K562 (cell line): ENCODE measurements around the gene KRT85. TPM values are rescaled to one million over a fixed set of nuclear protein-coding genes. Genes with fewer than 3 reads are reported as not detected.

Experiments used
- ATAC-seq: fragments of 200-7000 bp; cut with Tn5 transposase; 3 replicates; pipeline ENCODE4 v1.9.1; 2020; ENCODE audit warnings: moderate library complexity
- BruUV-seq: library from RNA; stranded (reverse); fragments of 400-500 nt; replicated peaks from 2 replicates; lab custom pipeline; 2021; lab: Mats Ljungman, UMichigan
- CTCF ChIA-PET: fragments of 300-600 bp; formaldehyde crosslinking; extraction: SDS; loops from one replicate; lab custom pipeline; 2021; ENCODE audit warnings: low intra/inter-chr PET ratio; lab: Yijun Ruan, JAX
- POLR2A ChIA-PET: fragments of 300-600, 350-650 bp; sonication (Branson Sonifier 250); formaldehyde crosslinking; extraction: SDS; loops from one replicate; lab custom pipeline; 2021; ENCODE audit warnings: antibody characterized with exemption, inconsistent platforms; lab: Yijun Ruan, JAX
- DNase-seq, 4 experiments: peaks; one replicate each; pipeline versions ENCODE4 v3.0.0 to v3.0.0-alpha.2; 2011 to 2018; ENCODE audit warnings: low spot score in 3 of 4, mixed read lengths in 3 of 4; ENCODE audit errors: extremely low read depth in 1 of 4
- FAIRE-seq: peaks from 2 replicates; lab custom pipeline; 2011; peaks lifted over from hg19 to GRCh38; lab: Jason Lieb, UNC
- H2AFZ ChIP-seq: 2 replicates; pipeline ENCODE4 v1.6.0; 2011; ENCODE audit warnings: low read depth, low read length, control low read depth, inconsistent platforms
- H3K27ac ChIP-seq: fragments of 200-600 bp; 3 replicates; pipeline ENCODE4 v1.8.0; 2011; ENCODE audit warnings: low read depth, mild to moderate bottlenecking, control low read depth, inconsistent platforms, low read length, moderate library complexity, mixed read lengths; ENCODE audit errors: extremely low read depth
- H3K27me3 ChIP-seq, 2 experiments: fragments of 300-600 bp in 1 of 2; 2 replicates in 1 of 2; 3 replicates in 1 of 2; pipeline versions ENCODE4 v1.6.0 to v1.8.0; 2011; ENCODE audit warnings: inconsistent platforms in 2 of 2, low read length in 2 of 2, mild to moderate bottlenecking in 1 of 2, mixed read lengths in 1 of 2, moderate library complexity in 1 of 2; ENCODE audit not compliant: control insufficient read depth in 2 of 2, insufficient read depth in 2 of 2
- H3K36me3 ChIP-seq: fragments of 300-600 bp; 3 replicates; pipeline ENCODE4 v1.8.0; 2011; ENCODE audit warnings: mild to moderate bottlenecking, low read length, inconsistent platforms; ENCODE audit not compliant: control insufficient read depth, insufficient read depth
- H3K4me1 ChIP-seq, 2 experiments: fragments of 200-600 bp in 1 of 2; replicated peaks in 1 of 2; 2 replicates in 1 of 2; 3 replicates in 1 of 2; pipeline versions ENCODE4 v1.5.1 to v1.8.0; 2011; ENCODE audit warnings: inconsistent platforms in 2 of 2, low read length in 2 of 2, mild to moderate bottlenecking in 1 of 2, mixed read lengths in 1 of 2, moderate library complexity in 1 of 2; ENCODE audit not compliant: control insufficient read depth in 2 of 2, insufficient read depth in 2 of 2
- H3K4me2 ChIP-seq: 2 replicates; pipeline ENCODE4 v1.6.1; 2011; ENCODE audit warnings: low read length, control low read depth, inconsistent platforms, mixed read lengths; ENCODE audit not compliant: insufficient read depth
- H3K4me3 ChIP-seq: fragments of 200-600 bp; sonication (generic), shearing (Covaris generic); 2 replicates; pipeline ENCODE4 v1.5.1; 2016; ENCODE audit warnings: control low read depth, inconsistent platforms
- H3K79me2 ChIP-seq: fragments of 200-600 bp; 3 replicates; pipeline ENCODE4 v1.8.0; 2011; ENCODE audit warnings: low read length, inconsistent platforms; ENCODE audit not compliant: control insufficient read depth, insufficient read depth
- H3K9ac ChIP-seq, 2 experiments: 2 replicates each; pipeline versions ENCODE4 v1.6.0 to v1.6.1; 2011; ENCODE audit warnings: low read depth in 2 of 2, low read length in 2 of 2, control low read depth in 1 of 2, inconsistent platforms in 1 of 2, mild to moderate bottlenecking in 1 of 2, mixed read lengths in 1 of 2; ENCODE audit not compliant: insufficient read depth in 1 of 2
- H3K9me1 ChIP-seq: one replicate; pipeline ENCODE4 v1.6.0; 2011; ENCODE audit warnings: inconsistent platforms, mild to moderate bottlenecking, low read length, moderate library complexity; ENCODE audit not compliant: control insufficient read depth, insufficient read depth
- H3K9me3 ChIP-seq: replicated peaks from 2 replicates; pipeline ENCODE4 v1.5.1; 2011; ENCODE audit warnings: low read depth, low read length, inconsistent platforms; ENCODE audit not compliant: control insufficient read depth, insufficient read depth
- H4K20me1 ChIP-seq: replicated peaks from 2 replicates; pipeline ENCODE4 v1.6.1; 2011; ENCODE audit warnings: low read length, inconsistent platforms, mixed read lengths; ENCODE audit not compliant: control insufficient read depth, insufficient read depth
- ARNT ChIP-seq, 2 experiments: fragments of 450-650 bp; IDR thresholded peaks; 2 replicates each; pipeline ENCODE4 v1.6.1; 2016; ENCODE audit warnings: mild to moderate bottlenecking in 1 of 2
- GATAD2B ChIP-seq: fragments of 450-650 bp; IDR thresholded peaks from 2 replicates; pipeline ENCODE4 v1.6.1; 2017; ENCODE audit warnings: mild to moderate bottlenecking, borderline replicate concordance
- SPI1 ChIP-seq: IDR thresholded peaks from 2 replicates; pipeline ENCODE4 v1.6.1; 2011; ENCODE audit warnings: low read depth, low read length, control low read depth, borderline replicate concordance
- SRF ChIP-seq, 2 experiments: fragments of 250-450, 450-650 bp in 1 of 2; sonication (Bioruptor Pico) in 1 of 2; sonication (generic) in 1 of 2; formaldehyde crosslinking; IDR thresholded peaks; 2 replicates each; pipeline versions ENCODE4 v1.5.0 to v1.5.1; 2020 to 2022; ENCODE audit warnings: mild to moderate bottlenecking in 1 of 2, missing genetic modification reagents in 1 of 2
- ZBTB8A ChIP-seq: fragments of 450-650 bp; IDR thresholded peaks from 2 replicates; pipeline ENCODE4 v1.6.1; 2018; ENCODE audit warnings: mild to moderate bottlenecking, moderate library complexity; ENCODE audit not compliant: partially characterized antibody
- ZFP36 ChIP-seq: fragments of 150-350 bp; IDR thresholded peaks from 2 replicates; pipeline ENCODE4 v1.6.1; 2018; ENCODE audit warnings: low read length, low read depth; ENCODE audit not compliant: partially characterized antibody
- ZKSCAN1 ChIP-seq: fragments of 150-350 bp; IDR thresholded peaks from 2 replicates; pipeline ENCODE4 v1.6.1; 2016; ENCODE audit warnings: low read depth, low read length
- ZNF175 ChIP-seq: fragments of 200-800 bp; sonication (Bioruptor generic); IDR thresholded peaks from 2 replicates; pipeline ENCODE4 v1.6.1; 2016; ENCODE audit warnings: low read depth, mild to moderate bottlenecking, missing genetic modification characterization, missing compliant biosample characterization
- WGBS: fragments of 100-300 bp; shearing (Covaris generic); methylation state at CpG from one replicate; pipeline ENCODE4 v1.1.6; 2016; ENCODE audit warnings: low coverage, mixed read lengths; ENCODE audit not compliant: insufficient coverage; ENCODE audit errors: missing lambda C conversion rate; 5-methylcytosine and 5-hydroxymethylcytosine counted together
- in situ Hi-C: fragments of 300-500 bp; cut with MboI; formaldehyde crosslinking; loops from 4 replicates; pipeline ENCODE4 v1.15.0; 2018; ENCODE audit warnings: inconsistent platforms, mixed read lengths
- intact Hi-C: fragments of 100-400 bp; cut with micrococcal nuclease; formaldehyde crosslinking; loops from 2 replicates; pipeline ENCODE4 v1.14.2; 2022
- polyA plus RNA-seq, 8 experiments: library from polyadenylated mRNA; depleted of rRNA in 4 of 8; stranded (reverse) in 5 of 8; unstranded in 3 of 8; fragments of >200 nt; fragmentation: Nextera tagmentation in 2 of 8; fragmentation: Illumina TruSeq in 1 of 8; extraction: Ambion mirVana in 2 of 8; extraction: Trizol in 1 of 8; gene quantifications; 2 replicates each; pipeline versions ENCODE4 v1.2.1 to v1.2.3, GENCODE V29; 2011 to 2014; ENCODE audit warnings: inconsistent platforms in 1 of 8, missing spikeins in 1 of 8
- total RNA-seq, 7 experiments: library from RNA; depleted of rRNA in 6 of 7; stranded (reverse); fragments of >200 nt in 6 of 7; fragmentation: Illumina TruSeq in 2 of 7; extraction: Trizol in 2 of 7; gene quantifications; 2 replicates each; pipeline versions ENCODE4 v1.2.1 to v1.2.3, GENCODE V29; 2011 to 2021; ENCODE audit warnings: low replicate concordance in 1 of 7
- TF ChIP-seq, protein P1 (sequence below): fragments of 450-650 bp; formaldehyde crosslinking; IDR thresholded peaks from 2 replicates; pipeline ENCODE4 v1.4.0; 2020; ENCODE audit warnings: mild to moderate bottlenecking
- TF ChIP-seq, protein P2 (sequence below): fragments of 250-450 bp; sonication (Bioruptor Pico); IDR thresholded peaks from 2 replicates; pipeline ENCODE4 v1.5.0; 2021; ENCODE audit warnings: mild to moderate bottlenecking, moderate library complexity

Gene KRT85
- total and polyA plus RNA-seq, 9 of the 15 experiments (the other 6 are each of a cell fraction or from before 2014, with no cell fraction given): not detected

DNA sequence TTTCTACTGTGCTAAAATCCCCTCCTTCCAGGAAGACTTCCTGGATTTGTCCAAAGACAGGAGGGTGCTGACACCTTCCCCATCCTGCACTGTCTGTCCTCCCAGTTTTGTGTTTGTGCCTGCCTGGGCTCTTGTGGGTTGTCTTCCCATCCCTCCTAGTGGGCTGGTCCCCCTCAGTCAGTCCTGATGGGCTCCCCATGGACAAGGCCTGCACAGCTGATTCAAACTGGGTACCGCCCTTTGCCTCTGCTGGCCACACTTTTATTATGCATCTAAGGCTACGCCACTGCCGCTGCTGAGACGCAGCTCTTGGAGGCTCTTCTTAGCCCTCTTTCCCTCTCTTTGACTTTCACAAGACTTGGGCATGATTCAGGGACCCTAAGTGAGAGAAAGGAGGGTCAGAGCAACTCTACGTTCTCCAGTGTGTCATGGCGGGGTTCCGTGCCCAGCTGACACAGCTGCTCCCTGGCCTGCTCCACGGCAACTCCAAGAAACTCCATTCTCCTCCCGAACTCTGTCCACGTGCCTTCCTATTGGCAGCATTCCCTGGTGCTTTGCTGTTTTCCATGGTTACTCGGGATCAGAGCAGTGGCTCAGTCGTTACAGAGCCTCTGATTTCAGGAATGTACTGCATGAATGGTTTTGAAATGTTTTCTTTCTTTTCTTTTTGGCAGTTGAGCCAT lies 3.8 kb upstream of the KRT85 start:
- Histone ChIP-seq H3K79me2 (no peaks in the 10 kb centered on the region), H3K4me1 (no peaks in the 10 kb centered on the region), H3K9ac (no peak overlapping the region), H3K27me3 (peaks cover 13 to 24% of the 10 kb centered on the region in 2 experiments; a peak in 4 of 5 replicates), H2AFZ (no peak overlapping the region), H3K9me1 (no peaks in the 10 kb centered on the region), H3K4me2 (no peak overlapping the region), H3K4me3 (no peak overlapping the region), H3K36me3 (no peaks in the 10 kb centered on the region), H4K20me1 (0 out of 2 replicates have a peak, but pooled peaks cover 2% of the 10 kb centered on the region), H3K27ac (no peak overlapping the region), H3K9me3 (no peaks in the 10 kb centered on the region)
- ChIA-PET POLR2A (no interaction called here), CTCF (no interaction called here)
- intact Hi-C loops (loop anchor here (5.0 to 10.0 kb wide), 2 partner anchors 501 to 614 kb away; no protein-coding TSS in a partner anchor), in situ Hi-C loops (no loop called here)
- no peak for DNase-seq
- no TSS peak for BruUV-seq
- WGBS: 0% methylated on average over 12 of the region's 12 CpGs
- no peak for FAIRE-seq
- TF ChIP-seq ZBTB8A (no peak), ZFP36 (peak; percentile 29), ARNT (IDR thresholded peaks at IDR 0.05) (no peak)
- ATAC-seq: no peak

DNA sequence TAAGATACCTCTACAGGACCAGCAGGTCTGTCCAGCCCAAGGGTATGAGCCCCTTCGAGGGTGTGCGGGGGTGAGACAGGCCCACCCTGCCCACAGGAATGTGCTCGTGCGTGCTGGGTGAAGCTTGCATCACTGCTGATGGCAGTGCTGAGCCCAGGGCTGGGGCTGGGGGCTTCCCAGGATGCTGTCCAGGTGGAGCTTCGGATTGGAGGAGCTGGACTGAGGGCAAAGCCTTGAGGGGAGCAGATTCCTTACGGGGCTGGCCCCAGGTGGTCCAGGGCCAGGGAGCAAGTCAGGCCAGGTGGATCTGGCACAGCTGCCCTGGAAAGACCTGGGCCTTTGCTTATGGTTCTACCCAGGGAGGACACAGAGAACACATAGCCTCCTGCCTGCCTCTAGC lies 2.5 kb upstream of the KRT85 start:
- H3K27me3 ChIP-seq: peaks cover 20 to 31% of the 10 kb centered on the region in 2 experiments; a peak in 4 of 5 replicates
- no peaks in the 10 kb centered on the region for H3K79me2 ChIP-seq
- H3K4me2 ChIP-seq: no peak overlapping the region
- H3K36me3 ChIP-seq: no peaks in the 10 kb centered on the region
- POLR2A ChIA-PET: interaction anchor here (0.6 kb wide), 1 partner anchor 572 kb away, joined by 3 read pairs; no protein-coding TSS in a partner anchor
- FAIRE-seq (no peak), ATAC-seq (no peak), DNase-seq (no peak)
- H3K4me1 ChIP-seq: no peaks in the 10 kb centered on the region
- no peak overlapping the region for H3K27ac ChIP-seq
- no peak overlapping the region for H3K9ac ChIP-seq
- H3K4me3 ChIP-seq: no peak overlapping the region
- CTCF ChIA-PET: no interaction called here
- no peaks in the 10 kb centered on the region for H3K9me3 ChIP-seq
- intact Hi-C loops: loop anchor here (5.0 to 10.0 kb wide), 3 partner anchors 215 to 615 kb away; no protein-coding TSS in a partner anchor
- in situ Hi-C loops: no loop called here
- 2% methylated on average over 6 of the region's 6 CpGs for WGBS
- no peaks in the 10 kb centered on the region for H3K9me1 ChIP-seq
- H4K20me1 ChIP-seq: 0 out of 2 replicates have a peak, but pooled peaks cover 2% of the 10 kb centered on the region
- no TSS peak for BruUV-seq
- no peak overlapping the region for H2AFZ ChIP-seq
- TF ChIP-seq, protein P1, sequence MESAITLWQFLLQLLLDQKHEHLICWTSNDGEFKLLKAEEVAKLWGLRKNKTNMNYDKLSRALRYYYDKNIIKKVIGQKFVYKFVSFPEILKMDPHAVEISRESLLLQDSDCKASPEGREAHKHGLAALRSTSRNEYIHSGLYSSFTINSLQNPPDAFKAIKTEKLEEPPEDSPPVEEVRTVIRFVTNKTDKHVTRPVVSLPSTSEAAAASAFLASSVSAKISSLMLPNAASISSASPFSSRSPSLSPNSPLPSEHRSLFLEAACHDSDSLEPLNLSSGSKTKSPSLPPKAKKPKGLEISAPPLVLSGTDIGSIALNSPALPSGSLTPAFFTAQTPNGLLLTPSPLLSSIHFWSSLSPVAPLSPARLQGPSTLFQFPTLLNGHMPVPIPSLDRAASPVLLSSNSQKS (CRISPR knock-in tag): no peak
- TF ChIP-seq ZNF175 (CRISPR knock-in tag) (no peak), SRF (CRISPR knock-in tag; IDR thresholded peaks at IDR 0.05) (no peak), ZKSCAN1 (no peak), SPI1 (no peak), GATAD2B (no peak)
- TF ChIP-seq, protein P2, sequence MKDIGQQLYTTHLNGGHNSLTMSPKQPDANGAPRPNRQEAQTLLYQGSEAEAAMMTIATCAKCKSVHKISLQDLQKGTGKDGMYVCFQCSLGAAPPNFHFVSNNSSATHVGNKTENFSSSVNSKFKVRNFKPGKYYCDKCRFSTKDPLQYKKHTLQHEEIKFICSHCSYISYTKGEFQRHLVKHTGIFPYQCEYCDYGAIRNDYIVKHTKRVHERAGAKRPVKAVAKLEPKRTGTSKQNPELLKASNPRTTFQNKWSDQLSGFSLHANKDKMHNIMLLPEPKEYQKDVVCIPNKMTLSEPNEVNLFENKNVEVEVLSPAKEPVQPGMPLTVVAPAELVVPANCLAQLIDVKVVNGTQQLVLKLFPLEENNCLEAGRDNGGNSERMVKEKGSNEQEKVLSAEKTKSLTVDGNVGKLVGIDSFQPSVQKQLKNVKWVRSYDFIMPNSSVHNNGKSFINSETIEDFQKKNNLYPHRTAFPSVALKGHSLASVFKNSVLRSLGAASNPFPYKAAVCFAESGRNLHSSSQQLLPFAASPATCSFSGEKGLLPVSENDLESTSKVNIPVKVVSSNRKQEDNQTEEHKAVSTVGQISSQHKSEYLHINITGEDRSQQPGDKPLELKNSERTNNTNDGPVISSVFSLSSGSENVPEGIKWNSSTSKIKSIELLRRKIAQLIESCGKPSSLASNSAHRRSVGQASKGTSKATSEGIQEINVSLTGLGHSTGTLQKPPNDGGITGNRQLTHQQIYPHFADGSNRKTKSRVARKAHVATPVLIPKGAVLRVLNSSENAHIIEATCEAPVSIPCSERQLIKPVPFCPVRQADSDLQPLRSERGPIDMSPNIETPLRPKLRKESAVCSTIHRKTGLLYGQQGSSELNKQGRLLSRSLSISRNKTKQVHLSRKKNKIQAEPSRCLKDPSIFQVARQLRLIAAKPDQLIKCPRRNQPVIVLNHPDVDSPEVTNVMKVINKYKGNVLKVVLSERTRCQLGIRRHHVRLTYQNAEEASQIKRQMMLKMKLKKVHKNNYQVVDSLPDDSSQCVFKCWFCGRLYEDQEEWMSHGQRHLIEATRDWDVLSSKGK: no peak
